Ectodermal cell (in vitro differentiated cells): ENCODE data around the gene RETREG1.

ENCODE experiments used
- H3K27ac ChIP-seq: 2 replicates; pipeline ENCODE4 v1.7.0; 2013; ENCODE audit warnings: mild to moderate bottlenecking, low read depth, low read length; ENCODE audit not compliant: insufficient read depth, poor library complexity, severe bottlenecking
- H3K27me3 ChIP-seq: 2 replicates; pipeline ENCODE4 v1.7.0; 2013; ENCODE audit warnings: mild to moderate bottlenecking, low read length; ENCODE audit not compliant: insufficient read depth, control insufficient read depth, poor library complexity, severe bottlenecking
- H3K36me3 ChIP-seq: one replicate; pipeline ENCODE4 v1.7.0; 2013; ENCODE audit warnings: low read length; ENCODE audit not compliant: control insufficient read depth, insufficient read depth
- H3K4me1 ChIP-seq: one replicate; pipeline ENCODE4 v1.7.0; 2013; ENCODE audit warnings: low read length; ENCODE audit not compliant: control insufficient read depth, insufficient read depth
- H3K4me3 ChIP-seq: 2 replicates; pipeline ENCODE4 v1.7.0; 2013; ENCODE audit warnings: low read depth, low read length, control low read depth; ENCODE audit not compliant: insufficient read depth
- H3K9me3 ChIP-seq: 2 replicates; pipeline ENCODE4 v1.7.0; 2013; ENCODE audit warnings: mild to moderate bottlenecking, low read length, moderate library complexity; ENCODE audit not compliant: control insufficient read depth
- WGBS, 2 experiments: methylation state at CpG; one replicate each; pipeline ENCODE4 v1.1.7; 2013; ENCODE audit warnings: missing lambda C conversion rate in 2 of 2; 5-methylcytosine and 5-hydroxymethylcytosine counted together

Gene RETREG1

DNA sequence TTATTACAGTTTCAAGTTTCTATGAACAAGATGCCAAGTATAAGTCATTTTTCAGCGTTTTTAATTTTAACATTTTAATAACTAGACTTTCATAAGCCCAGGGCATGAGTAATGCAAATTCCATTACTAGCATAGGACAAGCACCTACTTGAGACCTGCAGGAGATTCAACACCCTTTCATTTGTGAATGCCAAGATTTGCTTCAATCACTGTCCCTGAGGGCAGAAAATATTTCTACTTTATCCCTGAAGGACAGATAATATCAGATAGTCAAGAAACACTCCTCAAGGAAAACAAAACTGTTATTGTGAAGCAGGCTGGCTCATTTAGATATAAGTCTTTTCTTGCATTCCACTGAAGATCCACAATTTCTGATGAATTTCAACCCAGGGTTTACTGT lies 123.5 kb downstream of the RETREG1 start:
- H3K9me3 ChIP-seq, result no peaks in the 10 kb centered on the region
- H3K27ac ChIP-seq, result no peak overlapping the region
- no peaks in the 10 kb centered on the region for H3K36me3 ChIP-seq
- no peaks in the 10 kb centered on the region for H3K4me1 ChIP-seq
- no peak overlapping the region for H3K4me3 ChIP-seq
- WGBS, 2 experiments, result 86 to 88% methylated on average over 1 of the region's 1 CpG
- H3K27me3 ChIP-seq, result no peaks in the 10 kb centered on the region

DNA sequence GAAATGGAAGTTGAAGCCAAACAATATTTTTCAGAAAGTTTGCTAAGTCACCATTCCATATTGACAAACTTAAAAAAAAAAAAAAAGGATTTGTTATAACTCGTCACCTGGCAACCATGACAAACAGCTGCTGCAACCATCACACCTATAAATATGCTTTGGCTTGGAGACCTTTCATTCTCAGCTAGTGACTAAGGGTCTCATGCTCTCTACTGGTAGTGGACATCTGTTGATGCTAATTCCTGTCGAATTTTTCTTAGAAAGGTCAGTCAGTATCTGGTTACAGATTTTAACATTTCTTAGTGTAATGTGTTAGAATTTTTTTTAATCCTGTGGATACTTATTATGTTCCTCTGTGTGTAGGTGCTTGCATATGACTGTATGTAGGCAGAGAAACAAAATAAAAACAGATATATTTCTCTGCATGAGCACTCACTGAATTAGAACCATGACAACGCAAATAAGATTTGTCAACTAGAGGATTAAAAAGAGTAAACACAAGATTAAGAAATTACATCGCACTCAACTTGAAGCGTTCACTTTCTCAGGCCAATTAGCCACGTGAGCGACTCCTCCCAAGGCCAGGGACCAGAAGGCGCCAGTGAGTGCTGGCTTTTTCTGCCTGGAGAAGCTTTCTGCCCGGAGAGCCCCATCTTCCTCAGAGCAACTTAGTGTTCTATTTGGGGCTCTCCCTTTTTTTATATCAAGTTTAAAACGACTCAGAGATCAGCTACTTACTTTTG lies 124.2 kb downstream of the RETREG1 start:
- Histone ChIP-seq H3K27me3 (no peaks in the 10 kb centered on the region), H3K27ac (no peak overlapping the region), H3K4me3 (no peak overlapping the region), H3K36me3 (no peaks in the 10 kb centered on the region), H3K9me3 (no peaks in the 10 kb centered on the region), H3K4me1 (no peaks in the 10 kb centered on the region)
- whole genome bisulfite sequencing, 2 experiments, result 89 to 90% methylated on average over 10 of the region's 10 CpGs

- Histone ChIP-seq H3K27me3 (no peaks in the 10 kb centered on the region), H3K27ac (no peak overlapping the region), H3K9me3 (no peaks in the 10 kb centered on the region), H3K36me3 (no peaks in the 10 kb centered on the region), H3K4me3 (no peak overlapping the region), H3K4me1 (no peaks in the 10 kb centered on the region)
- 88 to 89% methylated on average over 8 of the region's 8 CpGs for WGBS, 2 experiments
Measured at GRCh38 chr5:16490911-16491310, 125.9 kb downstream of the RETREG1 start.

DNA sequence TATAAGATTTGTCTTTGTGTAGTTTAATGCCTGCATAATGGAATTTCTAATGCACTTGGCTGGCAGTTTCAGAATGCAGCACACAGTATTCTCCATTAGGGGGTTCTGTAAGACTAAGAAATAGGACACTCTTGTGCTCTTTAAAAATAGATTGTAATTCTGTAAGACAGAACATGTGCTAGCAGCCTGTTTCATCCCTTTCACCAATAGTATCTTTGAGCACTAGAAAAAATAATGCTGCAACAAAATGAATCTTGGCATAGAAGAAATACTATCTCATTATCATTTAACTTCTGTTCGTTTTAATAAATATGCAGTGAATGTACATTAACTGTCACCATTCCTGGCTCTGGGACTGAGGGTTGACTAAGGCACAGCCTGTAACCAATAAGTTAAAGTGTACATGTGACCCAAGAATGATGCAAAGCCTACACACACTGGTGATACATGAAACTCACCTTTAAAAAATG lies 127.4 kb downstream of the RETREG1 start:
- Histone ChIP-seq H3K4me1 (no peaks in the 10 kb centered on the region), H3K9me3 (no peaks in the 10 kb centered on the region), H3K4me3 (no peak overlapping the region), H3K27ac (no peak overlapping the region), H3K27me3 (no peaks in the 10 kb centered on the region), H3K36me3 (no peaks in the 10 kb centered on the region)
- 100% methylated on average over 1 of the region's 1 CpG; no CpG with 5 or more reads in 1 of the 2 experiments for WGBS, 2 experiments

GRCh38 chr5:16487456-16487855 lies 129.3 kb downstream of the RETREG1 start:
- Histone ChIP-seq H3K9me3 (no peaks in the 10 kb centered on the region), H3K27ac (no peak overlapping the region), H3K36me3 (no peaks in the 10 kb centered on the region), H3K4me1 (no peaks in the 10 kb centered on the region), H3K4me3 (no peak overlapping the region), H3K27me3 (no peaks in the 10 kb centered on the region)
- 89 to 92% methylated on average over 2 of the region's 2 CpGs for WGBS, 2 experiments

DNA sequence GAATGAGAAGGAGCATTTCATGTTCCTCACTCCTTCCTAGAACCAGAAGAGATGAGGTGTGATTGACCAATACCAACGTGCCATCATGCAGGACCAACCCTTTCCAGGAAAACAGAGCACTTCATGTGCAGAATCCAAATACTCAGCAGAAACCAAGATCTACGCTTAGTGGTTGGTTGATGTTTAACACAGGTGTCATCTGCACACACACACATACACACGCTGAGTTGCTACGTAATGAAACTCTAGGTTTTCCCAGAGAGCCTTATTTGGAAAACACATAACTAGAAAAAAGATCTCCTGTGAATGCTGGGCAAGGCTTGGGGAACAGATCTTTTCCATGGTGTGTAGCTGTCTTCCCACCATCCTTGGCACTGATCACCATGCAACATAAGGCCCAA lies 130.1 kb downstream of the RETREG1 start:
- no peak overlapping the region for H3K27ac ChIP-seq

GRCh38 chr5:16485656-16486055 lies 131.1 kb downstream of the RETREG1 start:
- no peaks in the 10 kb centered on the region for H3K27me3 ChIP-seq
- no peaks in the 10 kb centered on the region for H3K4me1 ChIP-seq
- H3K9me3 ChIP-seq, result no peaks in the 10 kb centered on the region
- H3K27ac ChIP-seq, result no peak overlapping the region
- H3K36me3 ChIP-seq, result no peaks in the 10 kb centered on the region
- H3K4me3 ChIP-seq, result no peak overlapping the region

More for the DNA sequence above, 130.1 kb downstream of the RETREG1 start:
- 89 to 93% methylated on average over 4 of the region's 4 CpGs for WGBS, 2 experiments
- H3K36me3 ChIP-seq, result no peaks in the 10 kb centered on the region
- H3K4me1 ChIP-seq, result no peaks in the 10 kb centered on the region
- H3K4me3 ChIP-seq, result no peak overlapping the region
- no peaks in the 10 kb centered on the region for H3K9me3 ChIP-seq
- no peaks in the 10 kb centered on the region for H3K27me3 ChIP-seq

GRCh38 chr5:16484081-16484480 lies 132.7 kb downstream of the RETREG1 start:
- no peak overlapping the region for H3K4me3 ChIP-seq
- no peaks in the 10 kb centered on the region for H3K4me1 ChIP-seq
- WGBS, 2 experiments, result 83 to 100% methylated on average over 1 of the region's 1 CpG
- H3K27me3 ChIP-seq, result no peaks in the 10 kb centered on the region
- H3K27ac ChIP-seq, result no peak overlapping the region
- H3K9me3 ChIP-seq, result no peaks in the 10 kb centered on the region
- H3K36me3 ChIP-seq, result no peaks in the 10 kb centered on the region

- H3K4me1 ChIP-seq, result no peaks in the 10 kb centered on the region
- no peaks in the 10 kb centered on the region for H3K27me3 ChIP-seq
- H3K9me3 ChIP-seq, result no peaks in the 10 kb centered on the region
- H3K27ac ChIP-seq, result no peak overlapping the region
- no peak overlapping the region for H3K4me3 ChIP-seq
- no peaks in the 10 kb centered on the region for H3K36me3 ChIP-seq
Measured at GRCh38 chr5:16483361-16483760, 133.4 kb downstream of the RETREG1 start.

GRCh38 chr5:16482891-16483290 lies 133.9 kb downstream of the RETREG1 start:
- no peaks in the 10 kb centered on the region for H3K4me1 ChIP-seq
- 90 to 91% methylated on average over 1 of the region's 2 CpGs for WGBS, 2 experiments
- no peak overlapping the region for H3K27ac ChIP-seq

More at GRCh38 chr5:16482891-16483290, 133.9 kb downstream of the RETREG1 start:
- no peaks in the 10 kb centered on the region for H3K36me3 ChIP-seq
- H3K27me3 ChIP-seq, result no peaks in the 10 kb centered on the region
- H3K4me3 ChIP-seq, result no peak overlapping the region
- H3K9me3 ChIP-seq, result no peaks in the 10 kb centered on the region
